NT2/D1 (cell line): ENCODE measurements around the gene BZW2.

Source experiments
- SUZ12 ChIP-seq: IDR thresholded peaks from 2 replicates; pipeline ENCODE4 v1.6.1; 2011; ENCODE audit not compliant: insufficient read length, insufficient read depth; ENCODE audit errors: extremely low read depth
- ZNF274 ChIP-seq: IDR thresholded peaks from 2 replicates; pipeline ENCODE4 v1.6.1; 2011; ENCODE audit warnings: mild to moderate bottlenecking, low read depth, low read length

- TF ChIP-seq ZNF274, result no peak
- TF ChIP-seq SUZ12, result no peak
Measured at GRCh38 chr7:16647435-16647960, 1.5 kb downstream of the BZW2 start.
